Fibroblast of skin of right biceps (primary cell): ENCODE results near the gene DOCK8.
"Not testable (repeated sequence)": the region's sequence is repeated elsewhere in the genome, so short reads cannot be mapped to it uniquely, and the experiment has no call there.

Experiments used
- DNase-seq: peaks from one replicate; pipeline ENCODE4 v3.0.0-alpha.2; 2013

DOCK8 gene

GRCh38 chr9:372128-372527, 157.5 kb downstream of the DOCK8 start:
- DNase-seq: no peak

DNA sequence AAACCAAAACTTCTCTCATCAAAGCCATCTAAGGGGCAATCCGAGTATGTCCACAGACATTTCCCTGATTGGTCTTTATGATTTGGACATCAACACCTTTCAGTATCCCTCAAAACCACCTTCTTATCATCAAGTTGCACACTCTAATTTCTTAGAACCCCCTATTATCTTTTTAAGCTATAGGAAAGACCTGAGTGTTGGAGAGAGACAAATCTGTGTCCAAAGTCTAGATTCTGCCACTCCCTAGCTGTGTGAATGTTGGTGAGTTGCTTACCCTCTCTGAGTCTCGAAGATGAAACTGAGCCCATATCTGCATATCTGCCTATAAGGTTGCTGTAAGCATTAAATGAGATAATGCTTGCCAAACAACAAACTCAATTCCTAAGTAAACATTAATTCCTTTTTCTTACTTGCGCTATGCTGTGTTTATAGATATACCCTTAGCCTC, 159.1 kb downstream of the DOCK8 start:
- no peak for DNase-seq

DNA sequence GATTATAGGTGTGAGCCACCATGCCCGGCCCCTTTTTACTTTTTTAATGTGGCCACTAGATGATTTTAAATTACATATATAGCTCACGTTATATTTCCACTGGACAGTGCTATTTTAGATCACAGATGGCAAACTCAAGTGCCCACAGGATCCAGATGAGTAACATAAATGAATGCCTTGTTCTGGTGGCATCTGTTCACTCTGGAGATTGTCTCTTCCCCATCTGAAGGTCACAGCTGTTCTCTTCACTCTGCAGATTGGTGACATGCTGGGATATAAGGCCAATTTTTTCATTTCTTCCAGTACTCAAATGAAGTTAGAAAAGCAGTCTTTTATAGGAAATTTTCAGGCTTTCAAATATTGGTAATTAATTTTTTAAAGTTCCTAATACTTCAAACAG, 160.1 kb downstream of the DOCK8 start:
- DNase-seq: no peak

- DNase-seq: no peak
Observed at GRCh38 chr9:376115-376514, 161.4 kb downstream of the DOCK8 start.

DNA sequence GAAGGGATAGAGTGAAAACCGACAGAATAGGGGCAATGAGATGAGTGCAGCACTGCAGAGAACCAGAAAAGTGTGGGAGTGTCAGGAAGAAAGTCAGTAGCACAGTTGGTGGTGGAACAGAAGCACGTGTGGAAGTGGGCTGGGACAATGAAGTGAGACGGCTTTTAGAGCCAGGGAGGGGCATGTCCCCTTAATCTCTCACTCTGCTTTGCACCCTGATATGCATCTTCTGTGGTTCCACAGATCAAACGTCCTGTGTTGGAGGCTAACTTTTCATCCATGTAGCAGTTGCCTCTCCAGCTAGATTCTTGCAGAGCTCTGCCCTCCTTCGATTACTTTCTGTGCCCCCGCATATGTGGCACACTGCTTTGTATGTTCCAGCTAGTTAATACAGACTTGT, 163.6 kb downstream of the DOCK8 start:
- no peak for DNase-seq

DNA sequence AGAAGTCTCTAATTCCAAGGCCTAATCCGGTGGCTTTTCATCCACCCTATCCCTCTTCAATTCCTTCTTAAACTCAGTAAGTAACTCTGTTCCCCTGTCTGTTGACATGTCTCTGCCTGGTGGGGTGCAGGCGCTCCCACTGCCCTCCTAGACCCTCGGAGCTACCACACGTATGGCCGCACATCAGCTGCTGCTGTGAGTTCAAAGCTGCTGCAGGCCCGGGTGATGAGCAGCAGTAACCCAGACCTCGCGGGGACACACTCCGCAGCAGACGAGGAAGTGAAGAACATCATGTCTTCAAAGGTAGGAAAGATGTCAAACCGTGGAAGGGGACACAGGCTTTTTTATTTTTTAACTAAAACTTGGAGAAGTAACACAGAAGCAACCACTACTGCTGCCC, 167.7 kb downstream of the DOCK8 start:
- no peak for DNase-seq

GRCh38 chr9:385818-386398, 171.2 kb downstream of the DOCK8 start:
- DNase-seq: peak; percentile 36

DNA sequence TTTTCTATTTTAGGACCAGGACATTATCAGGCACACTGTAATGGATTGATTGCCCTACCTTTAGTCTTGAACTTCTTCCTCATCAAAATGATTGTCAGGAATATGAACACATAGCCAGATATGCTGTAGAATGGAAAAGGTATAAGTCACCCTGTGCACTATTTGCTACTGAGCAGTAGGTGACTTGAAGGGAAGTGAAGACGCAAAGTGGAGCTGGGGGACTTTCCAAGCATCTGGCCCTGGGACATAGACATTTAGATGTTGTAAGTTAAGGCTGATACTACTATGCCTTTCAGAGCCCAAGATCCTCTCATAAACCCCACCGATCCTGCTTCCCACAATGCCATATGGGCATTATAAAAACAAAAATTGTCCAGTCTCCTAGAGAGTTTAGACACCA, 174.5 kb downstream of the DOCK8 start:
- no peak for DNase-seq

DNA sequence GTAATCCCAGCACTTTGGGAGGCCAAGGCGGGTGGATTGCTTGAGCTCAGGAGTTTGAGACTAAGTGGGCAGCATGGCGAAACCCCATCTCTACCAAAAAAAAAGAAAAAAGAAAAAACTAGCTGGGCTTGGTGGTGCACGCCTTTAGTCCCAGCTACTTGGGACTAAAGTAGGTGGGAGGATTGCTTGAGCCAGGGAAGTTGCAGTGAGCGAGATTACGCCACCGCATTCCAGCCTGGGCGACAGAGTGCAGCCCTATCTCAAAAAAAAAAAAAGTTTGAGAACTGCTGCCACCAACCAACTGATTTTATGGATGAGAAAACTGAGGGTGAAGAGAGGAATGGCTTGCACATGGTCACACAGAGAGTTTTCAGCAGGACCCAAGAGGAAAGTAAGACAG, 175.1 kb downstream of the DOCK8 start:
- no peak for DNase-seq

- no peak for DNase-seq
Observed at GRCh38 chr9:392077-392804, 177.6 kb downstream of the DOCK8 start.

DNA sequence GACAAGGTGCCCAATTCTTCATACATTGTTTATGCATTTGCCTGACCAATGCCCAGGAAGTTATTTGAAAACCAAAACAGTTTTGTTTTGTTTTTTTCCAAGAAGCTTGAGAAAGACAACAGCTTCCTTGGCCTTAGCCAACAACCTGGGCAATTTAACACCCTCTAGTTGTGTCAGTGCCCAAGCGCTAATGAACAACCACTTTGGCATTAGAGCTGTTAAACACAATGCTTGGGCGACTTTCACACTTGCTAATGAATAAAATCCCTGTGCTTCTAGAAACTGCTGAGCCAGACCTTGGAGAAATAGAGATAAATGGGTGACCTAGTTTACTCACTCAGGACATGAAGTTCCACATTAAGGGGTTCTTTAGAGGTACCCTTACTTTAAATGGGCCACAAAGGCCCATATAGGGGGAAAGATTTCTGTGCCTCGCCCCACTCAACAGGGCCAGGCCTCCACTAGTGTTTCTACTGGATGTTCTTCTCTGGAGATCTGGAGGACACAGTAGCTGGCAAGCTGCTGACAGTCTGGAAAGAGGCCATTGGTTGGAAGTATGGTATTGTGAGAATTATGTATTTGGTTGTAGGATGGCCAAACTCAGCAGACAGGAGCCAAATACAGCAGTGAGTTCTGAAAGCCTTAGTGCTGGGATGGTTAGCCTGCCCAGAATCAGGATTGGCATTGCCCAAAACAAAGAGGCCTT, 179.8 kb downstream of the DOCK8 start:
- no peak for DNase-seq

- no peak for DNase-seq
Observed at GRCh38 chr9:396396-396795, 181.7 kb downstream of the DOCK8 start.

- DNase-seq: no peak
Observed at GRCh38 chr9:398085-398484, 183.4 kb downstream of the DOCK8 start.

- DNase-seq: no peak
Observed at GRCh38 chr9:401223-401622, 186.6 kb downstream of the DOCK8 start.

- DNase-seq: no peak
Observed at GRCh38 chr9:404234-404633, 189.6 kb downstream of the DOCK8 start.

GRCh38 chr9:405341-405740, 190.7 kb downstream of the DOCK8 start:
- no peak for DNase-seq

DNA sequence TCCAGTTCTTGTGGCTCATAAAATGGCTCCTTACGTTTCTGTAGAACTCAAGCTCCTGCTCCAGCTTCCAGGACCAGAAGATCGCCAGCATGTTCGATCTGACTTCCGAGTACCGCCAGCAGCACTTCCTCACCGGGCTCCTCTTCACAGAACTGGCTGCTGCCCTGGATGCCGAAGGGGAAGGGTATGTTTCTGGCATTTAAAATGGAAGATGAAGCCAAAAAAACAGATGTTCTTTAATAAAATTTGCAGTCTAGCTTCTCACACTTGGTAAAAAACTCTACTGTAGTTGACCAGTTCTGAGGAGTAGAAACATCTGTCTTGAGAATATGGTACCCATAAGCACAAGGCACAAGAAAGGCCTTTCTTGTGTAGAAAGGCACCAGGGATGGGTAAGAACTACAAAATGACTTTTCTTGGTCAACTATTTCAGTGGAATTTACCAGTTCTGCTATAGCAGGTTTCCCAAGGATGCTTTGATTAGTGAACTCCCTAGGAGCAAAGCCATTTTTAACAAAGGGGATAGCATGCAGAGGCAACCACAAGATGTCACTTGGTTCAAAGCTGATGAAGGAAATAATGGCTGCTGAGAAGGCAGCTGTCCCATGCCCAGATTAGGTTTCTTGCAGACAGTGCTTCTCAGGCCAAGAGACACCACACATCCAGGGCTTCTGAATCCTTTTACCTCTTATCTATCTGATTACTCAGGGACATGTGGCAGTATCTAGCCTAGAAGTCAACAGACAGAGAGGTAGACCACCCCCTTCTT, 192.4 kb downstream of the DOCK8 start:
- DNase-seq: no peak

DNA sequence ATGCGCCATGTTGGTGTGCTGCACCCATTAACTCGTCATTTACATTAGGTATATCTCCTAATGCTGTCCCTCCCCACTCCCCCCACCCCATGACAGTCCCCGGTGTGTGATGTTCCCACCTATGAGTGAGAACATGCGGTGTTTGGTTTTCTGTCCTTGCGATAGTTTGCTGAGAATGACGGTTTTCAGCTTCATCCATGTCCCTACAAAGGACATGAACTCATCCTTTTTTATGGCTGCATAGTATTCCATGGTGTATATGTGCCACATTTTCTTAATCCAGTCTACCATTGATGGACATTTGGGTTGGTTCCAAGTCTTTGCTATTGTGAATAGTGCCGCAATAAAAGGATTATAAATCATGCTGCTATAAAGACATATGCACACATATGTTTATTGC, 195.0 kb downstream of the DOCK8 start:
- DNase-seq: not testable (repeated sequence)

DNA sequence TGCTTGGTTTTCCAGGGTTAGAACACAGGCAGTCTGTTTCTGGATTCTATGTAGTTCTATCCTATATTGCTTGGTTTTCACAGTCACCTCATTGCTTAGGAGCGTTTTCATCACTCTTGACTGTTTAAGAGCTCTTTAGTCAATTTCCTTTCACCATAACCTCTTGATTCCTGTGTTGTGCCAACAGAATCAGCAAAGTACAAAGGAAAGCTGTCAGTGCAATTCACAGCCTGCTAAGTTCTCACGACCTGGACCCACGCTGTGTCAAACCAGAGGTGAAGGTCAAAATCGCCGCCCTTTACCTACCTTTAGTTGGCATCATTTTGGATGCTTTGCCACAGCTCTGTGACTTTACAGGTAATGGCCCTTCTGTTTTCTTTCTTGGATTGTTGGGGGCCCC, 199.9 kb downstream of the DOCK8 start:
- no peak for DNase-seq

DNA sequence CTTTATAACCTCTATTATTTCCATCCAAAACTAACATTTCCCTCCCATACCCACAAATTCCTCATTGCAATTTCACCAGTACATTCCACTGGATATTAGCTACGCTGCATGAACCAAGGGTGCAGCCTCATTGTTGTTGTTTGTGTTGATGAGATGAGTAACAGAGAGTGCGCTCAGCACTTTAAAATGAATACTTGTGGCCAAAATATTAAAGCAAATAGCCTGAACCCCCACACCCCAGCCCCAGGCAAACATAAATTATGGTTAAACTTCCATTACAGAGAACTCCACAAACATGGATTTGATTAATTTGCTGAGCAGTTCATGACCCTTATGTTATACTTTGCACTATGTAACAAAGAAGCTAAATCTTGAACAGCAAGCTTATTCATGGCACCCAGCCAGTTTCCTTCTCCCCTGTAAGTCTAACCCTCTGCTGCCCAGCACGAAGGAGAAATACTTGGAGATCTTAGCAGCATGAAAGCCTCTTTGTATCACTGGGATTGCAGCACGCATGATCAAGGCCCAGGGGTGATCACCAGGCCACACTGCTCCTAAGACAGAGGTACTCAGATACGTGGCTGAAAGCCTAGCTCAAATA, 205.0 kb downstream of the DOCK8 start:
- peak; percentile 23 for DNase-seq

DNA sequence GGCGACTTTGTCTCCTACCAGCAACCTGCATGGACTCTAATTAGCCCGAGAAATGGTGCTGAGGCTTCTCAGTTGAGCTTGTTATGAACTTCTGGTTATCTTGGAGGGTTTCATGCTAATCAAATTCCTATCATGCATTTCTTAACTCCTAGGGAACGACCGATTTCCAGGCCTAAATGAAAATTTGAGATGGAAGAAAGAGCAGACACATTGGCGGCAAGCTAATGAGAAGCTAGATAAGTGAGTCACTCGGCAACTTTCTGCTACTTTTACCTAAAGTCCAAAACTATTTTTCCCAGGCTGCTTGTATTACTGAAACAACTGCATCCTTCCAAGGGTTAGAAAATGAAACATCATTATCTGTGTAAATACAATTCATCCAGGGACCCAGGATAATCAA, 207.2 kb downstream of the DOCK8 start:
- DNase-seq: no peak

- no peak for DNase-seq
Observed at GRCh38 chr9:426264-426663, 211.6 kb downstream of the DOCK8 start.

DNA sequence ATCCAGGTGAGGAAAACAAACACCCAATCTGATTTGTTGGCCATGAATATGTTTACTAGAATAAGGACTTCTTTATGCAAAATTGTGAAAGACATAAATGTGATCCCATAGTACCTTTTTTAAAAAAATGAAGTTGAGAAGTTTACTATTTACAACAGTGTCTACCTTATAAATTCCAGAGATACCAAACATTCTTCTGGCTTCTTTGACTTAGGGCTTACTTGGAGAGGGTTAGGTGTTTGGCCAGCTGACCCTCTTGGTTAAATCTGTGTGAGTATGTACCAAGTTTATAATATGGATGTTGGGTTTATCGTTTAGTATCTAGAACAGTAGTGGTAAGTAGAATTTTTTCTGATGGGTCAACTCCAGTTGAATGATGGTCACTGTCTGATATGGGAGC, 212.3 kb downstream of the DOCK8 start:
- DNase-seq: no peak
